Mammary epithelial cell (primary cell): ENCODE measurements around the gene SUN2.

Experiments used
- CTCF ChIP-seq, 2 donors: IDR thresholded peaks in 1 of 2; conservative IDR thresholded peaks in 1 of 2; 2 replicates each; pipeline ENCODE4 v1.5.1; 2011 to 2012; ENCODE audit warnings: inconsistent platforms in 2 of 2, low read length in 2 of 2, mild to moderate bottlenecking in 2 of 2, control low read depth in 1 of 2, low read depth in 1 of 2; ENCODE audit not compliant: insufficient read depth in 1 of 2; ENCODE audit errors: extremely low read depth in 1 of 2
- EZH2 ChIP-seq: IDR thresholded peaks from 2 replicates; pipeline ENCODE4 v1.6.1; 2012; ENCODE audit warnings: low read length, inconsistent platforms, borderline replicate concordance

GRCh38 chr22:38784035-38784434 lies 28.2 kb upstream of the SUN2 start:
- TF ChIP-seq EZH2 (no peak), CTCF (conservative IDR thresholded peaks at IDR 0.05 in 1 of 2, IDR thresholded peaks at IDR 0.05 in 1 of 2; ENCODE audit: extremely low read depth in 1 of 2, insufficient read depth in 1 of 2, low read depth in 1 of 2, low read length in 2 of 2) (no peak)
